K562 (cell line): Measurements from ENCODE around the gene ZNF354B. TPM values are rescaled to one million over a fixed set of nuclear protein-coding genes. Genes with fewer than 3 reads are reported as not detected.
A peak's percentile ranks its signal among the peaks of the same experiment; 100 is the strongest.

Experiments used
- BRD4 ChIP-seq: fragments of 200-600 bp; sonication (generic); IDR thresholded peaks from 2 replicates; pipeline ENCODE4 v1.6.1; 2017; ENCODE audit warnings: inconsistent platforms
- EHMT2 ChIP-seq: fragments of 450-650 bp; IDR thresholded peaks from 2 replicates; pipeline ENCODE4 v1.6.1; 2018; ENCODE audit warnings: antibody characterized with exemption
- FOXK2 ChIP-seq, 2 experiments: fragments of 450-650 bp; IDR thresholded peaks in 1 of 2; conservative IDR thresholded peaks in 1 of 2; 2 replicates each; pipeline ENCODE4 v1.6.1; 2016; ENCODE audit warnings: low read depth in 2 of 2, mild to moderate bottlenecking in 1 of 2
- HNRNPUL1 ChIP-seq: fragments of 200-400 bp; formaldehyde crosslinking; IDR thresholded peaks from 2 replicates; pipeline ENCODE4 v1.6.1; 2017; ENCODE audit warnings: low read length
- ILK ChIP-seq: fragments of 450-650 bp; IDR thresholded peaks from 2 replicates; pipeline ENCODE4 v1.6.1; 2016; ENCODE audit warnings: missing genetic modification characterization, low read depth, mild to moderate bottlenecking, missing compliant biosample characterization, moderate library complexity, borderline replicate concordance
- KHSRP ChIP-seq: fragments of 450-650 bp; IDR thresholded peaks from 2 replicates; pipeline ENCODE4 v1.6.1; 2017
- POLR3G ChIP-seq: IDR thresholded peaks from 2 replicates; pipeline ENCODE4 v1.6.1; 2011; ENCODE audit not compliant: insufficient read length, insufficient replicate concordance; ENCODE audit errors: extremely low read depth
- RBM25 ChIP-seq: fragments of 200-400 bp; formaldehyde crosslinking; IDR thresholded peaks from 2 replicates; pipeline ENCODE4 v1.6.1; 2018; ENCODE audit warnings: low read length, low read depth, moderate library complexity; ENCODE audit not compliant: severe bottlenecking
- RNF2 ChIP-seq: sonication (generic); IDR thresholded peaks from 2 replicates; pipeline ENCODE4 v1.6.1; 2016
- SMAD4 ChIP-seq: fragments of 250-450 bp; sonication (Bioruptor Pico); conservative IDR thresholded peaks from 2 replicates; pipeline ENCODE4 v1.8.0; 2021; ENCODE audit warnings: inconsistent platforms, mild to moderate bottlenecking, moderate library complexity
- ZC3H8 ChIP-seq: fragments of 450-650 bp; IDR thresholded peaks from 2 replicates; pipeline ENCODE4 v1.6.1; 2017
- ZFP1 ChIP-seq: fragments of 450-650 bp; formaldehyde crosslinking; IDR thresholded peaks from 2 replicates; pipeline ENCODE4 v1.4.0; 2020; ENCODE audit warnings: mild to moderate bottlenecking, mixed read lengths
- ZFP36 ChIP-seq: fragments of 150-350 bp; IDR thresholded peaks from 2 replicates; pipeline ENCODE4 v1.6.1; 2018; ENCODE audit warnings: low read length, low read depth; ENCODE audit not compliant: partially characterized antibody
- ZNF133 ChIP-seq: fragments of 250-450 bp; sonication (Bioruptor Pico); IDR thresholded peaks from 2 replicates; pipeline ENCODE4 v1.4.0; 2020; ENCODE audit warnings: mild to moderate bottlenecking
- ZNF253 ChIP-seq: fragments of 250-450 bp; sonication (Bioruptor Pico); conservative IDR thresholded peaks from 2 replicates; pipeline ENCODE4 v1.6.1; 2021; ENCODE audit warnings: mild to moderate bottlenecking
- ZNF583 ChIP-seq: fragments of 250-450 bp; sonication (Bioruptor Pico); IDR thresholded peaks from 2 replicates; pipeline ENCODE4 v1.4.0; 2020
- polyA plus RNA-seq, 8 experiments: library from polyadenylated mRNA; depleted of rRNA in 4 of 8; stranded (reverse) in 5 of 8; unstranded in 3 of 8; fragments of >200 nt; fragmentation: Nextera tagmentation in 2 of 8; fragmentation: Illumina TruSeq in 1 of 8; extraction: Ambion mirVana in 2 of 8; extraction: Trizol in 1 of 8; gene quantifications; 2 replicates each; pipeline versions ENCODE4 v1.2.1 to v1.2.3, GENCODE V29; 2011 to 2014; ENCODE audit warnings: inconsistent platforms in 1 of 8, missing spikeins in 1 of 8
- total RNA-seq, 7 experiments: library from RNA; depleted of rRNA in 6 of 7; stranded (reverse); fragments of >200 nt in 6 of 7; fragmentation: Illumina TruSeq in 2 of 7; extraction: Trizol in 2 of 7; gene quantifications; 2 replicates each; pipeline versions ENCODE4 v1.2.1 to v1.2.3, GENCODE V29; 2011 to 2021; ENCODE audit warnings: low replicate concordance in 1 of 7
- TF ChIP-seq, protein P1 (sequence below), 3 experiments: fragments of 200-800 bp in 1 of 3; sonication (Bioruptor generic) in 1 of 3; sonication (generic) in 1 of 3; formaldehyde crosslinking in 1 of 3; IDR thresholded peaks; 2 replicates each; pipeline versions ENCODE4 v1.6.1 to v1.8.0; 2016 to 2022; ENCODE audit warnings: mild to moderate bottlenecking in 2 of 3, missing compliant biosample characterization in 2 of 3, missing genetic modification characterization in 2 of 3, missing genetic modification reagents in 1 of 3
- TF ChIP-seq, protein P2 (sequence below), 2 experiments: fragments of 250-450 bp in 1 of 2; fragments of 450-650 bp in 1 of 2; sonication (Bioruptor Pico) in 1 of 2; IDR thresholded peaks; 2 replicates each; pipeline versions ENCODE4 v1.6.1 to v1.8.0; 2016 to 2021; ENCODE audit warnings: mild to moderate bottlenecking in 2 of 2, moderate library complexity in 2 of 2, missing compliant biosample characterization in 1 of 2, missing genetic modification characterization in 1 of 2
- TF ChIP-seq, protein P3 (sequence below), 2 experiments: IDR thresholded peaks in 1 of 2; conservative IDR thresholded peaks in 1 of 2; 2 replicates each; pipeline ENCODE4 v1.6.1; 2016; ENCODE audit warnings: low read depth in 2 of 2, mild to moderate bottlenecking in 1 of 2, missing compliant biosample characterization in 1 of 2, missing genetic modification characterization in 1 of 2, moderate library complexity in 1 of 2
- TF ChIP-seq, protein P4 (sequence below): sonication (generic); formaldehyde crosslinking; IDR thresholded peaks from 2 replicates; pipeline ENCODE4 v1.8.1; 2023; ENCODE audit warnings: missing genetic modification reagents, mild to moderate bottlenecking, borderline replicate concordance

Gene ZNF354B
- total and polyA plus RNA-seq, 9 of the 15 experiments (the other 6 are each of a cell fraction or from before 2014, with no cell fraction given): 1.8 to 18.3 (median 11.2) TPM

DNA sequence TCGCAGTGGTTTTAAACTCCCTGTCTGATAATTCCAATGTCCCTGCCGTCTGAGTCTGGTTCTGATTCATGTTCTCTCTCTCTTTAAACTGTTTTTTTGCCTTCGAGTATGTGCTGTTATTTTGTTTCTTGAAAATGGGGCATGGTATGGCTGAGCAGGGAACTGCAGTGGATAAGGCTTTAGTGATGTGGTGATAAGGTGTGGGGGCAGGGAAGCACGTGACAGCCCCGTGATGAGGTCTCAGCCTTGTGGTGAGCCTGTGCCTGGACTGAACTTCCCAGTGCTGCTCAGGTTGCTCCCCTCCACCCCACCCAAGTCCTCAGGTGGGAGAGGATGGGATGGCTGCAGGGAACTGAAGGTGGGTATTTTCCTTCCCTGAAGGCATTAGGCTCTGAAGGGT is 5.5 kb upstream of the ZNF354B start (continued):
- TF ChIP-seq, protein P1, sequence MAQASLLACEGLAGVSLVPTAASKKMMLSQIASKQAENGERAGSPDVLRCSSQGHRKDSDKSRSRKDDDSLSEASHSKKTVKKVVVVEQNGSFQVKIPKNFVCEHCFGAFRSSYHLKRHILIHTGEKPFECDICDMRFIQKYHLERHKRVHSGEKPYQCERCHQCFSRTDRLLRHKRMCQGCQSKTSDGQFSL (CRISPR knock-in tag; IDR thresholded peaks at IDR 0.05): no peak
- TF ChIP-seq, protein P1 (tag; IDR thresholded peaks at IDR 0.05): no peak
- TF ChIP-seq FOXK2 (conservative IDR thresholded peaks at IDR 0.05 in 1 of 2, IDR thresholded peaks at IDR 0.05 in 1 of 2; ENCODE audit: low read depth in 2 of 2): peak in 1 of 2 experiments; percentile 54; a peak in 1 of 4 replicates
- no peak for TF ChIP-seq SMAD4
- TF ChIP-seq, protein P2, sequence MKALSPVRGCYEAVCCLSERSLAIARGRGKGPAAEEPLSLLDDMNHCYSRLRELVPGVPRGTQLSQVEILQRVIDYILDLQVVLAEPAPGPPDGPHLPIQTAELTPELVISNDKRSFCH (CRISPR knock-in tag; IDR thresholded peaks at IDR 0.05): no peak
- TF ChIP-seq, protein P2 (tag; IDR thresholded peaks at IDR 0.05): no peak
- TF ChIP-seq, protein P3, sequence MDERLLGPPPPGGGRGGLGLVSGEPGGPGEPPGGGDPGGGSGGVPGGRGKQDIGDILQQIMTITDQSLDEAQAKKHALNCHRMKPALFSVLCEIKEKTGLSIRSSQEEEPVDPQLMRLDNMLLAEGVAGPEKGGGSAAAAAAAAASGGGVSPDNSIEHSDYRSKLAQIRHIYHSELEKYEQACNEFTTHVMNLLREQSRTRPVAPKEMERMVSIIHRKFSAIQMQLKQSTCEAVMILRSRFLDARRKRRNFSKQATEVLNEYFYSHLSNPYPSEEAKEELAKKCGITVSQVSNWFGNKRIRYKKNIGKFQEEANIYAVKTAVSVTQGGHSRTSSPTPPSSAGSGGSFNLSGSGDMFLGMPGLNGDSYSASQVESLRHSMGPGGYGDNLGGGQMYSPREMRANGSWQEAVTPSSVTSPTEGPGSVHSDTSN (CRISPR knock-in tag; IDR thresholded peaks at IDR 0.05; ENCODE audit: low read depth): no peak
- TF ChIP-seq, protein P3 (tag; conservative IDR thresholded peaks at IDR 0.05; ENCODE audit: low read depth): no peak
- TF ChIP-seq EHMT2: no peak
- peak; percentile 68; the same call in 1 of the 2 replicates for TF ChIP-seq RNF2
- no peak for TF ChIP-seq ILK (tag)
- no peak for TF ChIP-seq ZFP36
- no peak for TF ChIP-seq ZC3H8
- TF ChIP-seq ZNF133 (CRISPR knock-in tag): no peak
- no peak for TF ChIP-seq HNRNPUL1
- TF ChIP-seq KHSRP: no peak
- no peak for TF ChIP-seq POLR3G
- TF ChIP-seq ZNF583 (CRISPR knock-in tag): peak; percentile 63; the same call in 1 of the 2 replicates
- TF ChIP-seq ZFP1 (CRISPR knock-in tag): no peak
- TF ChIP-seq BRD4: no peak
- TF ChIP-seq, protein P4, sequence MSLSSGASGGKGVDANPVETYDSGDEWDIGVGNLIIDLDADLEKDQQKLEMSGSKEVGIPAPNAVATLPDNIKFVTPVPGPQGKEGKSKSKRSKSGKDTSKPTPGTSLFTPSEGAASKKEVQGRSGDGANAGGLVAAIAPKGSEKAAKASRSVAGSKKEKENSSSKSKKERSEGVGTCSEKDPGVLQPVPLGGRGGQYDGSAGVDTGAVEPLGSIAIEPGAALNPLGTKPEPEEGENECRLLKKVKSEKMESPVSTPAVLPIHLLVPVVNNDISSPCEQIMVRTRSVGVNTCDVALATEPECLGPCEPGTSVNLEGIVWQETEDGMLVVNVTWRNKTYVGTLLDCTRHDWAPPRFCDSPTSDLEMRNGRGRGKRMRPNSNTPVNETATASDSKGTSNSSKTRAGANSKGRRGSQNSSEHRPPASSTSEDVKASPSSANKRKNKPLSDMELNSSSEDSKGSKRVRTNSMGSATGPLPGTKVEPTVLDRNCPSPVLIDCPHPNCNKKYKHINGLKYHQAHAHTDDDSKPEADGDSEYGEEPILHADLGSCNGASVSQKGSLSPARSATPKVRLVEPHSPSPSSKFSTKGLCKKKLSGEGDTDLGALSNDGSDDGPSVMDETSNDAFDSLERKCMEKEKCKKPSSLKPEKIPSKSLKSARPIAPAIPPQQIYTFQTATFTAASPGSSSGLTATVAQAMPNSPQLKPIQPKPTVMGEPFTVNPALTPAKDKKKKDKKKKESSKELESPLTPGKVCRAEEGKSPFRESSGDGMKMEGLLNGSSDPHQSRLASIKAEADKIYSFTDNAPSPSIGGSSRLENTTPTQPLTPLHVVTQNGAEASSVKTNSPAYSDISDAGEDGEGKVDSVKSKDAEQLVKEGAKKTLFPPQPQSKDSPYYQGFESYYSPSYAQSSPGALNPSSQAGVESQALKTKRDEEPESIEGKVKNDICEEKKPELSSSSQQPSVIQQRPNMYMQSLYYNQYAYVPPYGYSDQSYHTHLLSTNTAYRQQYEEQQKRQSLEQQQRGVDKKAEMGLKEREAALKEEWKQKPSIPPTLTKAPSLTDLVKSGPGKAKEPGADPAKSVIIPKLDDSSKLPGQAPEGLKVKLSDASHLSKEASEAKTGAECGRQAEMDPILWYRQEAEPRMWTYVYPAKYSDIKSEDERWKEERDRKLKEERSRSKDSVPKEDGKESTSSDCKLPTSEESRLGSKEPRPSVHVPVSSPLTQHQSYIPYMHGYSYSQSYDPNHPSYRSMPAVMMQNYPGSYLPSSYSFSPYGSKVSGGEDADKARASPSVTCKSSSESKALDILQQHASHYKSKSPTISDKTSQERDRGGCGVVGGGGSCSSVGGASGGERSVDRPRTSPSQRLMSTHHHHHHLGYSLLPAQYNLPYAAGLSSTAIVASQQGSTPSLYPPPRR (CRISPR knock-in tag): no peak
- no peak for TF ChIP-seq RBM25
- no peak for TF ChIP-seq ZNF253 (CRISPR knock-in tag)
